UCSD-AML1 (cell line): ENCODE results near the gene GRIN3B.

Experiments
- DNase-seq: peaks from one replicate; lab custom pipeline; 2025; ENCODE audit not compliant: unreplicated experiment; lab: John Stamatoyannopoulos, UW

The GRIN3B gene

GRCh38 chr19:1040476-1041271, 40.5 kb downstream of the GRIN3B start:
- peak; percentile 84 for DNase-seq

DNA sequence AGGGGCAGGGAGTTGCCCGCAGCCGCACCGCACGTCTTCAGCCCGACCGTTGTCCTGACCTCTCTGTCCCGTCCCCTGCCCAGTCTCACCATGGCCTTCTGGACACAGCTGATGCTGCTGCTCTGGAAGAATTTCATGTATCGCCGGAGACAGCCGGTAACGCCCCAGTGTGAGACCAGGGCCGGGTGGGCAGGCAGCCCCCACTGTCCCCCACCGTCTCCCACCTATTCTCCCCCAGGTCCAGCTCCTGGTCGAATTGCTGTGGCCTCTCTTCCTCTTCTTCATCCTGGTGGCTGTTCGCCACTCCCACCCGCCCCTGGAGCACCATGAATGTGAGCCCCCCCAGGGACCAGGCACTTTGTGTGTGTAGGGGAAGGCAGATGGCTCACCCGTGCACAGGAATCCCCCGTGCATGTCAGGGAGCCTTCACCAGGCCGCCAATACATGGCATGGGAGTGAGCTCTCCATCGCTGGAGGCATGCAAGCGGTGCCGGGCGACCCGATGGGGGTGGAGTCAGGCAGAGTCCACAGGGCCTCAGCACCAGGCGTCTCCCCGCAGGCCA, 41.1 kb downstream of the GRIN3B start:
- DNase-seq, result no peak

DNA sequence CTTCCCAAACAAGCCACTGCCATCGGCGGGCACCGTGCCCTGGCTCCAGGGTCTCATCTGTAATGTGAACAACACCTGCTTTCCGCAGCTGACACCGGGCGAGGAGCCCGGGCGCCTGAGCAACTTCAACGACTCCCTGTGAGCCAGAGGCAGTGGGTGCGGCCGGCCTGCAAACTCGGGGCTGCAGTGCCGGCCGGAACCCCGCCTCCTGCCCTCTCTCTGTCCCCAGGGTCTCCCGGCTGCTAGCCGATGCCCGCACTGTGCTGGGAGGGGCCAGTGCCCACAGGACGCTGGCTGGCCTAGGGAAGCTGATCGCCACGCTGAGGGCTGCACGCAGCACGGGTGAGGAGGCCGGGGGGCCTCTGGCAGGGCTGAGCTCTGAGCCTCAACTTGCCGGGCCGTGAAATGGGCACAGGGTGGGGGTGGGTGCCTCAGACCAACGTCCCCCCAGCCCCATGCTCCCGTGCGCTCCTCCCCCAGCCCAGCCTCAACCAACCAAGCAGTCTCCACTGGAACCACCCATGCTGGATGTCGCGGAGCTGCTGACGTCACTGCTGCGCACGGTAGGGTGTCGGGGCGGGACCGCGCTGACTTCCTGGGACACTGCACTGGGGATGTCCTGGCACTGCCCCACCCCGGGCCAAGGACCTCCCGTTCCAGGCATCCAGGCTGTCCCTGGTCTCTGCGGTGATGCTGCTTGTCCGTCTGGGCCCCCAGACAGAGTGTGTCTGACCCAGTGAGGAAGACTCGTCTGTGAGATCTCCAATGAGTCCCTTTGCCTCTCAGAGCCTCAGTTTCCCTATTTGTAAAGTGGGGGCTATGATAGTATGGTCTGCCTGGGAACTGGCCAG, 41.8 kb downstream of the GRIN3B start:
- DNase-seq, result no peak

- no peak for DNase-seq
Observed at GRCh38 chr19:1042689-1043511, 42.7 kb downstream of the GRIN3B start.

GRCh38 chr19:1045247-1045603, 45.0 kb downstream of the GRIN3B start:
- DNase-seq, result peak; percentile 27

DNA sequence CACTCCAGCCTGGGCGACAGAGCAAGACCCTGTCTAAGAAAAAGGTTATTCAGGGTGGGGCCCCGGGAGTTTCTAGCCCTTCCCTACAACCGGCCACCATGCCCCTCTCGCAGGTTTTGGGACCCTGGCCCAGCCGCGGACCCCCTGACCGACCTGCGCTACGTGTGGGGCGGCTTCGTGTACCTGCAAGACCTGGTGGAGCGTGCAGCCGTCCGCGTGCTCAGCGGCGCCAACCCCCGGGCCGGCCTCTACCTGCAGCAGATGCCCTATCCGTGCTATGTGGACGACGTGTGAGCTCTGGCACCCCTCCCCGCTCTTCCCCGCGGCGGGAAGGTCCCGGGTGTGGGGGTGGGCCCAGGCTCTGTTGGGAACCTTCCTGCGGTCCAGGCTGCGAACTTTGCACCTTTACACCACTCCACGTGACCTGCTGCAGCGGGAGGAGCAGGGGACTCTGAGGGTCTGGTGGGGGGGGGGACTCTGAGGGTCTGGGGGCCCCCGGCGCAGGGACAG, 46.0 kb downstream of the GRIN3B start:
- DNase-seq, result no peak

DNA sequence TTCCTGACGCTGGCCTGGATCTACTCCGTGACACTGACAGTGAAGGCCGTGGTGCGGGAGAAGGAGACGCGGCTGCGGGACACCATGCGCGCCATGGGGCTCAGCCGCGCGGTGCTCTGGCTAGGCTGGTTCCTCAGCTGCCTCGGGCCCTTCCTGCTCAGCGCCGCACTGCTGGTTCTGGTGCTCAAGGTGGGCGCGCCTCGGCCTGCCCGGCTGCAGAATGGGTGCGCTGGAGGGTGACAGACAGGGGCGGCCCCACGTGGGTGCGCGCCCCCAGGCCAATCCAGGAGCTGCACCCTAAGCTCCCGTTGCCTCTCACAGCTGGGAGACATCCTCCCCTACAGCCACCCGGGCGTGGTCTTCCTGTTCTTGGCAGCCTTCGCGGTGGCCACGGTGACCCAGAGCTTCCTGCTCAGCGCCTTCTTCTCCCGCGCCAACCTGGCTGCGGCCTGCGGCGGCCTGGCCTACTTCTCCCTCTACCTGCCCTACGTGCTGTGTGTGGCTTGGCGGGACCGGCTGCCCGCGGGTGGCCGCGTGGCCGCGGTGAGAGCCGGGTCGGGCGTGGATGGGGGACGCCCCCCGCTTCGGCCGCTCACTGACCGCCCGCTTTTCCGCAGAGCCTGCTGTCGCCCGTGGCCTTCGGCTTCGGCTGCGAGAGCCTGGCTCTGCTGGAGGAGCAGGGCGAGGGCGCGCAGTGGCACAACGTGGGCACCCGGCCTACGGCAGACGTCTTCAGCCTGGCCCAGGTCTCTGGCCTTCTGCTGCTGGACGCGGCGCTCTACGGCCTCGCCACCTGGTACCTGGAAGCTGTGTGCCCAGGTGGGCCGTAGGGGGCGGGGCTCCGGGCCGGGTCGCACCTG, 46.8 kb downstream of the GRIN3B start:
- DNase-seq, result no peak

GRCh38 chr19:1047696-1048147, 47.5 kb downstream of the GRIN3B start:
- no peak for DNase-seq

DNA sequence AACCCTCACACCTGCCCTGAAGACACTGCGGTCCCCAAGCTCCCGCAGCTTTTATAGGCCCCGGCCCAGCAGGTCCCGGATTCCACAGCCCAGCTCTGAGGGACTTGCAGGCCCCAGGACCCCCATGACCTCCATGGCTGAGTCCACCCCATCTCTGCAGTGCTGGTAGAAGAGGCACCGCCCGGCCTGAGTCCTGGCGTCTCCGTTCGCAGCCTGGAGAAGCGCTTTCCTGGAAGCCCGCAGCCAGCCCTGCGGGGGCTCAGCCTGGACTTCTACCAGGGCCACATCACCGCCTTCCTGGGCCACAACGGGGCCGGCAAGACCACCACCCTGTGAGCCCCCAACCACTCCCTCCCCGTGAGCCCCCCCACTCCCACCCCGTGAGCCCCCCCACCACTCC, 48.9 kb downstream of the GRIN3B start:
- DNase-seq, result no peak

DNA sequence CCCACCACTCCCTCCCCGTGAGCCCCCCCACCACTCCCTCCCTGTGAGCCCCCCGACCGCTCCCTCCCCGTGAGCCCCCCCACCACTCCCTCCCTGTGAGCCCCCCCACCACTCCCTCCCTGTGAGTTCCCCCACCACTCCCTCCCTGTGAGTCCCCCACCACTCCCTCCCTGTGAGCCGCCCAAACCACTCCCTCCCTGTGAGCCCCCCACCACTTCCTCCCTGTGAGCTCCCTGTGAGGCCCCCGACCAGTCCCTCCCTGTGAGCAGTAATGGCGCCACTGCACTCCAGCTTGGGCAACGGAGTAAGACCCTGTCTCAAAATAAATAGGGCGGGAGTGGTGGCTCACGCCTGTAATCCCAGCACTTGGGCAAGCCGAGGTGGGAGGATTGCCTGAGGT, 49.6 kb downstream of the GRIN3B start:
- no peak for DNase-seq

GRCh38 chr19:1050989-1051788, 51.0 kb downstream of the GRIN3B start:
- no peak for DNase-seq

DNA sequence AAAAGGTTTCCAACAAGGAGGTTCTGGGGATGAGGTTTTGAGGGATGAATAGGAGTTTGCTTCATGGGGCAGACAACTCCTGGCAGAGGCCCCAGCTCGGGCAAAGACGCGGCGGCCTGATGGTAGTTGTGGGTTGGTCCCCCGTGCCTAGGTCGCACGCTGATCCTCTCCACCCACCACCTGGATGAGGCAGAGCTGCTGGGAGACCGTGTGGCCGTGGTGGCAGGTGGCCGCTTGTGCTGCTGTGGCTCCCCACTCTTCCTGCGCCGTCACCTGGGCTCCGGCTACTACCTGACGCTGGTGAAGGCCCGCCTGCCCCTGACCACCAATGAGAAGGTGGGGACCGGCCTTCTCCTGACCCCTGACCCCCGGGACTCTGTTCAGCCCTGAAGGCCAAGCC, 51.6 kb downstream of the GRIN3B start:
- no peak for DNase-seq

- no peak for DNase-seq
Observed at GRCh38 chr19:1052349-1052975, 52.2 kb downstream of the GRIN3B start.

DNA sequence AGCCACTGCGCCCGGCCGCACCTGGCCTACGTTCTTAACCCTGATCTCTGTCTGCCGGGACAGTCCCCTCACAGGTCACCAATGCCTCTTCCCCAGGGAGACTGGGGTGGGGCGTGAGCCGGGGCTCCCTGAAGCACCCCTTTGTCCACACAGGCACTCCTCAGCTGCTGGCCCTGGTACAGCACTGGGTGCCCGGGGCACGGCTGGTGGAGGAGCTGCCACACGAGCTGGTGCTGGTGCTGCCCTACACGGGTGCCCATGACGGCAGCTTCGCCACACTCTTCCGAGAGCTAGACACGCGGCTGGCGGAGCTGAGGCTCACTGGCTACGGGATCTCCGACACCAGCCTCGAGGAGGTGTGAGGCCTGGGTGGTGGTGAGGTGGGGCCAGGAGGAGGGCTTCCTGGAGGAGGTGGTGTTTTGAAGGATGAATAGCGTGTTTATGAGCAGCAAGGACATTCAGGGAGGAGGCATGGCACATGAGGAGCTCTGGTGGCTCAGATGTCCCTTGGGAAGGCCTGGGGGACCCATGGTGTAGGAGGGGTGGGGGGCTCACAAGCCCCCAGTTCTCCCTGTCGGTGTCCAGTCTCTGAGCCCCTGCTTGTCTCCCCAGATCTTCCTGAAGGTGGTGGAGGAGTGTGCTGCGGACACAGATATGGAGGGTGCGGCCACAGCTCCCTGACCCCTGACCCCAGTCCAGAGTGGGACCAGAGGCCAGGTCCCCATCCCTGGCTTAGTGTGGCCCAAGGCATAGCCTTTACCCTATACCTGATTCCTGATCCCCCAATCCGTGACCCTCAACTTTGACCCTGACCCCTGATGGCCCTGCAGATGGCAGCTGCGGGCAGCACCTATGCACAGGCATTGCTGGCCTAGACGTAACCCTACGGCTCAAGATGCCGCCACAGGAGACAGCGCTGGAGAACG, 53.2 kb downstream of the GRIN3B start:
- no peak for DNase-seq

DNA sequence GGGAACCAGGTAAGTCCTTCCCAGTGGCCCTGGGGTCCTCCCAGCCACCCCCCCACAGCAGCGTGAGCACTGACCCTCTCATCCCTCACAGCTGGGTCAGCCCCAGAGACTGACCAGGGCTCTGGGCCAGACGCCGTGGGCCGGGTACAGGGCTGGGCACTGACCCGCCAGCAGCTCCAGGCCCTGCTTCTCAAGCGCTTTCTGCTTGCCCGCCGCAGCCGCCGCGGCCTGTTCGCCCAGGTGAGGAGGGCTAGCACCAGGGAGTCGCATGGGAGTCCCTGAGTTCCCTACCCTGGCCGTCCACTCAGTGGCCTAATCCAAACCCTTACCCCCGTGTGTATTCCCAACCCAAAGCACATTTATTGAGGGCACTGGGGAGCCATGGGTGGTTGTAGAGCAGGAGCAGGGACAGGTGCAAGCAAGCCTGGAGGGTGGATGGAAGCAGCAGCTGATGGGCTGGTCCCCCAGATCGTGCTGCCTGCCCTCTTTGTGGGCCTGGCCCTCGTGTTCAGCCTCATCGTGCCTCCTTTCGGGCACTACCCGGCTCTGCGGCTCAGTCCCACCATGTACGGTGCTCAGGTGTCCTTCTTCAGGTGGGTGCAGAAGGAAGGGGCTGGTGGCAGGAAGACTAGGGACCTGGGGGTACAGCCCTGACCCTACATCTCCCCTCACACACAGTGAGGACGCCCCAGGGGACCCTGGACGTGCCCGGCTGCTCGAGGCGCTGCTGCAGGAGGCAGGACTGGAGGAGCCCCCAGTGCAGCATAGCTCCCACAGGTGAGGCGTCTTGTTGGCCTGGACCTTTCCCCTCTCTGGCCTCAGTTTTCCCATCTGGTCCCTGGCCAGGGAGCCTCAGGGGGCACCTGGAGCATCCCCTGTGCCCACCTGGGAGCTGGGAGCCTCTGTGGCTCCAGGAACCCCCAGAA, 54.1 kb downstream of the GRIN3B start:
- DNase-seq, result no peak

GRCh38 chr19:1055028-1055425, 54.8 kb downstream of the GRIN3B start:
- no peak for DNase-seq
